ENCODE measurements around the gene CHST7.

DNA sequence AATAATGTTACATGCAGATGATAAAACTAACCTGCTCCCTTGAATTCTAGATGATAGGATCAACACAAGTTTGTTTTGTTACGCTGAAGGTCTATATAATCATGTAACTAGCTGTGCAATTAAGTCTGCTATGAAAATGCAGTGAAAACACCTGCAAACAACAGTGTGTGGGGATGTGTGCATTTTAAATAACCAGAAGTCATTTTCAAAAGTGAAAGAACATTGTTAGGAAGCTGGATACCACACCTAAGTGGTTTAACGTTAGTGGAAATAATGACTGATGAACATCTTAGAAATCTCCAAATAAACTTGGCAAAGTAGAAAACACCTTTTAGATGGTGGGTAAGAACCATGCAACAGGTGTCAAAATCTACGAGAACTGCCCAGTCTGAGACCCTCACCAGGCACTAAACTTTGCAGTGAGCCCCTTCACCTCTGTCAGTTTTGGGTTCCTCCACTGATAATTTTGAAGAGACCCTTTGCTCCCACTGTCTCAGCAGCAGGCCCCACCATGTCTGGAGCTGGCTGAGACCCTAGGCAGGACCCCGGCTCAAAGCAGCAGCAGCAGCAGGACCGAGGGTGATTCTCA lies 36.6 kb downstream of the CHST7 start:
- TF ChIP-seq, protein P1, sequence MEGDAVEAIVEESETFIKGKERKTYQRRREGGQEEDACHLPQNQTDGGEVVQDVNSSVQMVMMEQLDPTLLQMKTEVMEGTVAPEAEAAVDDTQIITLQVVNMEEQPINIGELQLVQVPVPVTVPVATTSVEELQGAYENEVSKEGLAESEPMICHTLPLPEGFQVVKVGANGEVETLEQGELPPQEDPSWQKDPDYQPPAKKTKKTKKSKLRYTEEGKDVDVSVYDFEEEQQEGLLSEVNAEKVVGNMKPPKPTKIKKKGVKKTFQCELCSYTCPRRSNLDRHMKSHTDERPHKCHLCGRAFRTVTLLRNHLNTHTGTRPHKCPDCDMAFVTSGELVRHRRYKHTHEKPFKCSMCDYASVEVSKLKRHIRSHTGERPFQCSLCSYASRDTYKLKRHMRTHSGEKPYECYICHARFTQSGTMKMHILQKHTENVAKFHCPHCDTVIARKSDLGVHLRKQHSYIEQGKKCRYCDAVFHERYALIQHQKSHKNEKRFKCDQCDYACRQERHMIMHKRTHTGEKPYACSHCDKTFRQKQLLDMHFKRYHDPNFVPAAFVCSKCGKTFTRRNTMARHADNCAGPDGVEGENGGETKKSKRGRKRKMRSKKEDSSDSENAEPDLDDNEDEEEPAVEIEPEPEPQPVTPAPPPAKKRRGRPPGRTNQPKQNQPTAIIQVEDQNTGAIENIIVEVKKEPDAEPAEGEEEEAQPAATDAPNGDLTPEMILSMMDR (conservative IDR thresholded peaks at IDR 0.05), result no peak
- TF ChIP-seq ZFX (IDR thresholded peaks at IDR 0.05), result no peak
